ENCODE measurements around the gene TMEM37.

The TMEM37 gene

GRCh38 chr2:119486196-119486827, 54.7 kb downstream of the TMEM37 start:
- no peak for TF ChIP-seq CTCF (IDR thresholded peaks at IDR 0.05; ENCODE audit: control insufficient read depth, extremely low read depth, insufficient read depth)
- no peak overlapping the region for H3K4me3 ChIP-seq (ENCODE audit: low read depth, low read length)
- no peak for DNase-seq (ENCODE audit: low read depth)

- no peak for DNase-seq (ENCODE audit: low read depth)
- no peak for TF ChIP-seq CTCF (IDR thresholded peaks at IDR 0.05; ENCODE audit: control insufficient read depth, extremely low read depth, insufficient read depth)
- no peak overlapping the region for H3K4me3 ChIP-seq (ENCODE audit: low read depth, low read length)
Measured at GRCh38 chr2:119486886-119487285, 55.2 kb downstream of the TMEM37 start.

- H3K4me3 ChIP-seq (ENCODE audit: low read depth, low read length) = no peak overlapping the region
- no peak for TF ChIP-seq CTCF (IDR thresholded peaks at IDR 0.05; ENCODE audit: control insufficient read depth, extremely low read depth, insufficient read depth)
- no peak for DNase-seq (ENCODE audit: low read depth)
Measured at GRCh38 chr2:119487434-119488244, 56.0 kb downstream of the TMEM37 start.

Measured in LNCaP clone FGC (cell line).